ENCODE results near the gene ADAM15.
A peak's percentile ranks its signal among the peaks of the same experiment; 100 is the strongest.

ADAM15 gene

GRCh38 chr1:155070721-155071569 is 19.8 kb downstream of the ADAM15 start:
- DNase-seq (ENCODE audit: low spot score), result peak; percentile 91

GRCh38 chr1:155071701-155072100 is 20.6 kb downstream of the ADAM15 start:
- no peak for DNase-seq (ENCODE audit: low spot score)

GRCh38 chr1:155072531-155073289 is 21.6 kb downstream of the ADAM15 start:
- no peak for DNase-seq (ENCODE audit: low spot score)

- no peak for DNase-seq (ENCODE audit: low spot score)
These were observed 22.5 kb downstream of the ADAM15 start for GRCh38 chr1:155073377-155074242.

GRCh38 chr1:155075535-155075934 is 24.4 kb downstream of the ADAM15 start:
- DNase-seq (ENCODE audit: low spot score), result no peak

- DNase-seq (ENCODE audit: low spot score), result no peak
These were observed 25.3 kb downstream of the ADAM15 start for GRCh38 chr1:155076371-155076770.

GRCh38 chr1:155077346-155077745 is 26.2 kb downstream of the ADAM15 start:
- no peak for DNase-seq (ENCODE audit: low spot score)

- no peak for DNase-seq (ENCODE audit: low spot score)
These were observed 26.8 kb downstream of the ADAM15 start for GRCh38 chr1:155077758-155078445.

- peak; percentile 98 for DNase-seq (ENCODE audit: low spot score)
These were observed 27.5 kb downstream of the ADAM15 start, which contains the start of gene EFNA3 for GRCh38 chr1:155078469-155079209. EFNA3 (plus strand) TSS chr1:155078837; CDS start chr1:155078942, 105 bp downstream.

- no peak for DNase-seq (ENCODE audit: low spot score)
These were observed 28.0 kb downstream of the ADAM15 start for GRCh38 chr1:155079210-155079486.

GRCh38 chr1:155079487-155080311 is 28.6 kb downstream of the ADAM15 start:
- DNase-seq (ENCODE audit: low spot score), result peak; percentile 67

- DNase-seq (ENCODE audit: low spot score), result peak; percentile 70
These were observed 29.5 kb downstream of the ADAM15 start for GRCh38 chr1:155080312-155081228.

GRCh38 chr1:155081472-155082300 is 30.6 kb downstream of the ADAM15 start:
- DNase-seq (ENCODE audit: low spot score), result peak; percentile 52

- DNase-seq (ENCODE audit: low spot score), result no peak
These were observed 31.4 kb downstream of the ADAM15 start for GRCh38 chr1:155082301-155083051.

GRCh38 chr1:155083052-155083541 is 32.0 kb downstream of the ADAM15 start:
- DNase-seq (ENCODE audit: low spot score), result no peak

GRCh38 chr1:155083865-155084721 is 33.0 kb downstream of the ADAM15 start:
- no peak for DNase-seq (ENCODE audit: low spot score)
